ENCODE measurements around the gene SEPTIN3. TPM values are rescaled to one million over a fixed set of nuclear protein-coding genes. Genes with fewer than 3 reads are reported as not detected.
A peak's percentile ranks its signal among the peaks of the same experiment; 100 is the strongest.

The SEPTIN3 gene
- total RNA-seq, 2 experiments from 2014 or later: 1.2 TPM

GRCh38 chr22:41971431-41971830 lies 2.2 kb downstream of the SEPTIN3 start:
- Mint-ChIP-seq H3K27ac (peak overlapping the region; percentile 20), H3K9me3 (ENCODE audit: low read depth) (no peaks in the 10 kb centered on the region), H3K4me3 (no peak overlapping the region), H3K27me3 (peaks cover 26% of the 10 kb centered on the region), H3K36me3 (no peaks in the 10 kb centered on the region), H3K4me1 (peaks cover 3% of the 10 kb centered on the region)
- CTCF ChIA-PET: interaction anchor here (0.9 to 1.5 kb wide), 3 partner anchors 12 to 98 kb away, joined by 3 to 5 read pairs (median 3); partner anchors contain the start of gene CENPM
- DNase-seq (no peak), ATAC-seq (no peak)

GRCh38 chr22:41974691-41975290 lies 5.5 kb downstream of the SEPTIN3 start:
- H3K36me3 Mint-ChIP-seq: no peaks in the 10 kb centered on the region
- DNase-seq (no peak), ATAC-seq (no peak)
- no peaks in the 10 kb centered on the region for H3K9me3 Mint-ChIP-seq (ENCODE audit: low read depth)
- CTCF ChIA-PET: interaction anchor here (1.5 kb wide), 1 partner anchor 228 kb away, joined by 3 read pairs; no protein-coding TSS in a partner anchor
- no peak overlapping the region for H3K4me3 Mint-ChIP-seq
- peaks cover 3% of the 10 kb centered on the region for H3K4me1 Mint-ChIP-seq
- H3K27me3 Mint-ChIP-seq: peaks cover 52% of the 10 kb centered on the region
- H3K27ac Mint-ChIP-seq: no peak overlapping the region

GRCh38 chr22:41975299-41976069 lies 6.2 kb downstream of the SEPTIN3 start:
- ATAC-seq (no peak), DNase-seq (no peak)
- peaks cover 52% of the 10 kb centered on the region for H3K27me3 Mint-ChIP-seq
- H3K9me3 Mint-ChIP-seq (ENCODE audit: low read depth): no peaks in the 10 kb centered on the region
- H3K4me1 Mint-ChIP-seq: peaks cover 3% of the 10 kb centered on the region
- no peaks in the 10 kb centered on the region for H3K36me3 Mint-ChIP-seq
- CTCF ChIA-PET: interaction anchor here (1.5 kb wide), 1 partner anchor 229 kb away, joined by 3 read pairs; no protein-coding TSS in a partner anchor
- H3K27ac Mint-ChIP-seq: no peak overlapping the region
- peak overlapping the region; percentile 22 for H3K4me3 Mint-ChIP-seq

- ATAC-seq (peak; percentile 75), DNase-seq (peak; percentile 50)
- H3K9me3 Mint-ChIP-seq (ENCODE audit: low read depth): no peaks in the 10 kb centered on the region
- H3K36me3 Mint-ChIP-seq: no peaks in the 10 kb centered on the region
- H3K27ac Mint-ChIP-seq: no peak overlapping the region
- CTCF ChIA-PET: interaction anchor here (1.5 kb wide), 1 partner anchor 229 kb away, joined by 3 read pairs; no protein-coding TSS in a partner anchor
- H3K4me3 Mint-ChIP-seq: peak overlapping the region; percentile 22
- H3K27me3 Mint-ChIP-seq: peaks cover 52% of the 10 kb centered on the region
- peaks cover 3% of the 10 kb centered on the region for H3K4me1 Mint-ChIP-seq
These were observed 7.0 kb downstream of the SEPTIN3 start for GRCh38 chr22:41976070-41976901.

GRCh38 chr22:41976961-41977566 lies 7.8 kb downstream of the SEPTIN3 start:
- Mint-ChIP-seq H3K36me3 (no peaks in the 10 kb centered on the region), H3K9me3 (ENCODE audit: low read depth) (no peaks in the 10 kb centered on the region), H3K27me3 (peaks cover 52% of the 10 kb centered on the region), H3K27ac (no peak overlapping the region), H3K4me3 (peak overlapping the region; percentile 49), H3K4me1 (peaks cover 3% of the 10 kb centered on the region)
- ATAC-seq: peak; percentile 18
- DNase-seq: no peak
- CTCF ChIA-PET: no interaction called here

GRCh38 chr22:41978732-41979131 lies 9.5 kb downstream of the SEPTIN3 start:
- peaks cover 47% of the 10 kb centered on the region for H3K27me3 Mint-ChIP-seq

GRCh38 chr22:41979423-41980250 lies 10.4 kb downstream of the SEPTIN3 start:
- no peak overlapping the region for H3K4me3 Mint-ChIP-seq
- H3K36me3 Mint-ChIP-seq: no peaks in the 10 kb centered on the region
- H3K27ac Mint-ChIP-seq: no peak overlapping the region
- ATAC-seq (no peak), DNase-seq (no peak)
- H3K27me3 Mint-ChIP-seq: peaks cover 42% of the 10 kb centered on the region
- CTCF ChIA-PET: interaction anchor here (0.7 kb wide), 1 partner anchor 1243 kb away, joined by 3 read pairs; no protein-coding TSS in a partner anchor
- H3K9me3 Mint-ChIP-seq (ENCODE audit: low read depth): no peaks in the 10 kb centered on the region
- peaks cover 3% of the 10 kb centered on the region for H3K4me1 Mint-ChIP-seq

More at GRCh38 chr22:41978732-41979131, 9.5 kb downstream of the SEPTIN3 start:
- no peaks in the 10 kb centered on the region for H3K36me3 Mint-ChIP-seq
- peaks cover 3% of the 10 kb centered on the region for H3K4me1 Mint-ChIP-seq
- no peak overlapping the region for H3K27ac Mint-ChIP-seq
- H3K4me3 Mint-ChIP-seq: no peak overlapping the region
- ATAC-seq: no peak
- H3K9me3 Mint-ChIP-seq (ENCODE audit: low read depth): no peaks in the 10 kb centered on the region
- no peak for DNase-seq
- CTCF ChIA-PET: no interaction called here

- no peaks in the 10 kb centered on the region for H3K4me1 Mint-ChIP-seq
- no peaks in the 10 kb centered on the region for H3K9me3 Mint-ChIP-seq (ENCODE audit: low read depth)
- peaks cover 16% of the 10 kb centered on the region for H3K27me3 Mint-ChIP-seq
- no peak for ATAC-seq
- H3K27ac Mint-ChIP-seq: no peak overlapping the region
- no peak for DNase-seq
- CTCF ChIA-PET: interaction anchor here (0.6 to 1.9 kb wide), 5 partner anchors 11 to 462 kb away, joined by 3 to 5 read pairs (median 4); no protein-coding TSS in a partner anchor
- no peak overlapping the region for H3K4me3 Mint-ChIP-seq
- no peaks in the 10 kb centered on the region for H3K36me3 Mint-ChIP-seq
These were observed 13.6 kb downstream of the SEPTIN3 start for GRCh38 chr22:41982865-41983264.

GRCh38 chr22:41983513-41984405 lies 14.5 kb downstream of the SEPTIN3 start:
- peaks cover 9% of the 10 kb centered on the region for H3K27me3 Mint-ChIP-seq
- no peaks in the 10 kb centered on the region for H3K4me1 Mint-ChIP-seq
- H3K36me3 Mint-ChIP-seq: no peaks in the 10 kb centered on the region
- no peaks in the 10 kb centered on the region for H3K9me3 Mint-ChIP-seq (ENCODE audit: low read depth)
- ATAC-seq (no peak), DNase-seq (no peak)
- CTCF ChIA-PET: interaction anchor here (0.6 to 1.9 kb wide), 4 partner anchors 12 to 461 kb away, joined by 3 to 5 read pairs (median 4); no protein-coding TSS in a partner anchor
- H3K27ac Mint-ChIP-seq: no peak overlapping the region
- H3K4me3 Mint-ChIP-seq: no peak overlapping the region

- no peak overlapping the region for H3K27ac Mint-ChIP-seq
- H3K27me3 Mint-ChIP-seq: no peaks in the 10 kb centered on the region
- no peaks in the 10 kb centered on the region for H3K9me3 Mint-ChIP-seq (ENCODE audit: low read depth)
- H3K36me3 Mint-ChIP-seq: no peaks in the 10 kb centered on the region
- H3K4me1 Mint-ChIP-seq: no peaks in the 10 kb centered on the region
- DNase-seq: no peak
- no peak for ATAC-seq
- no peak overlapping the region for H3K4me3 Mint-ChIP-seq
- CTCF ChIA-PET: interaction anchor here (1.0 to 1.3 kb wide), 2 partner anchors 104 to 457 kb away, joined by 3 read pairs; partner anchors contain the start of gene NDUFA6
These were observed 18.0 kb downstream of the SEPTIN3 start for GRCh38 chr22:41987276-41987675.

- CTCF ChIA-PET: interaction anchor here (0.7 kb wide), 1 partner anchor 82 kb away, joined by 5 read pairs; no protein-coding TSS in a partner anchor
- no peak for ATAC-seq
These were observed 20.0 kb downstream of the SEPTIN3 start for GRCh38 chr22:41989246-41989645.

More at GRCh38 chr22:41989246-41989645, 20.0 kb downstream of the SEPTIN3 start:
- Mint-ChIP-seq H3K27me3 (peaks cover 7% of the 10 kb centered on the region), H3K36me3 (no peaks in the 10 kb centered on the region), H3K4me3 (no peak overlapping the region), H3K27ac (no peak overlapping the region), H3K4me1 (no peaks in the 10 kb centered on the region), H3K9me3 (ENCODE audit: low read depth) (no peaks in the 10 kb centered on the region)
- no peak for DNase-seq
